Stimulated activated naive CD8-positive, alpha-beta T cell treated with anti-CD3 and anti-CD28 coated beads, Interleukin-15, Interleukin-2, amounts not matched to agents 100 U/mL and 50 U/mL, for 24 hours (primary cell): Measurements from ENCODE around the gene LGSN.
"Not testable (repeated sequence)": the region's sequence is repeated elsewhere in the genome, so short reads cannot be mapped to it uniquely, and the experiment has no call there.

ENCODE experiments used
- ATAC-seq: fragments of 150-1000 bp; cut with Tn5 transposase; one replicate; pipeline ENCODE4 v1.10.0; 2021
- DNase-seq: peaks from one replicate; pipeline ENCODE4 v3.0.0; 2021

Gene LGSN

DNA sequence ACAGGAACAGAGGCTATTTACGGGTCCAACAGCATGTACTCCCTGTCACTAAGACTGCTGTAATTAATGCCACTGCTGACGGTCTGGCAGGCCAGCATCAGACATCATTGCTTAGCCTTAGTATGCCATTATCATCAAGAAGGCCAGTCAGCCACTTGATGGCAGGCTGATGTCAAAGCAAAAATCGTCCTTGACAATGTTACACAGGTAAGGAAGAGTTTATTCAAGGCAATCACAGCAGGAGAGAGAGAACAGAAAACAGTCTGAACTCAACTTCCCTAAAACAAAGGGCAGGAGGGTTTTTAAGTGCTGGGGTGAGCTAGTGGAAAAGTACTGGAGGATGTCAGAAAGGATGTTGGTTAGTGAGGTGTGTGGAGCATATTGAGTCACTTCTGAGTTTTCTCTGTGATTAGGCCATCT is 83.4 kb downstream of the LGSN start:
- DNase-seq (no peak), ATAC-seq (no peak)

DNA sequence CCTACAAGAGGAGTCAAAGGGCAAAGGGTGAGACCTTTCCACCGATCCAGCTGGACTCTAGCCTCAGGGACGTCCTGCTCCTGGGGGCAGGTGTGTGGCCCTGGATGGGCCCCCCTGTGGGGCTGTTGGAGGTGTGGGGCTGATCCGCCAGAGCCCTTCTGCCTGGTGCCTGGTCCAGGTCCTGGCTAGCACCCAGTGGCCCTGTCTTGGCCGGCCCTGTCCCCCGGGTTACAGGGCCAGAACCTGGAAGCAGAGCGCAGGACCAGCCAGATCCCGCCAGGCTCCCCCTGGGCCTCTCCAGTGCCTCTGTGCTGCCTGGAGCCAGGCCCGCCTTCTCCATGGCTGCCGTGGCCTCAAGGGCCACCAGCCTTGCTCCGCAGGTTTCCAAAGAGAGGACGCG is 89.3 kb downstream of the LGSN start:
- ATAC-seq, DNase-seq: not testable (repeated sequence)

DNA sequence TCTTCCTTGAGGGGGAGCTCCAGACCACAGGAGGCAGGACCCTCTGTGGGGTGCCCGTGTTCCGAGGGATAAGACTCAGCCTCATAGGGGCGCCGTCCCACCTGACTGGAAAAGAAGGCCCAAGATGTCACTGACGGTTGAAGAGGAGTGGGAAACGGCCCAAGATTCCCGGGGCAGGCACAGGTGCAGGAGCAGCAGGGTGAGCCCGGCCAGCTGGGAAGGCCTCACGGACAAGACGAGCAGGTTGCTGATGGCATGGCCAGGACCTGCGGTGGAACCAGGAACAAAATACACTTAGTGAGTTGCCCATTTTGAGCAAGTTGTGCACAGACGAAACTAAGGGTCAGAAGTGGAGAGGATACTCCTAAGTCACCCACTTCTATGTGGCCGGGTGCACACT is 89.8 kb downstream of the LGSN start:
- DNase-seq, ATAC-seq: not testable (repeated sequence)

DNA sequence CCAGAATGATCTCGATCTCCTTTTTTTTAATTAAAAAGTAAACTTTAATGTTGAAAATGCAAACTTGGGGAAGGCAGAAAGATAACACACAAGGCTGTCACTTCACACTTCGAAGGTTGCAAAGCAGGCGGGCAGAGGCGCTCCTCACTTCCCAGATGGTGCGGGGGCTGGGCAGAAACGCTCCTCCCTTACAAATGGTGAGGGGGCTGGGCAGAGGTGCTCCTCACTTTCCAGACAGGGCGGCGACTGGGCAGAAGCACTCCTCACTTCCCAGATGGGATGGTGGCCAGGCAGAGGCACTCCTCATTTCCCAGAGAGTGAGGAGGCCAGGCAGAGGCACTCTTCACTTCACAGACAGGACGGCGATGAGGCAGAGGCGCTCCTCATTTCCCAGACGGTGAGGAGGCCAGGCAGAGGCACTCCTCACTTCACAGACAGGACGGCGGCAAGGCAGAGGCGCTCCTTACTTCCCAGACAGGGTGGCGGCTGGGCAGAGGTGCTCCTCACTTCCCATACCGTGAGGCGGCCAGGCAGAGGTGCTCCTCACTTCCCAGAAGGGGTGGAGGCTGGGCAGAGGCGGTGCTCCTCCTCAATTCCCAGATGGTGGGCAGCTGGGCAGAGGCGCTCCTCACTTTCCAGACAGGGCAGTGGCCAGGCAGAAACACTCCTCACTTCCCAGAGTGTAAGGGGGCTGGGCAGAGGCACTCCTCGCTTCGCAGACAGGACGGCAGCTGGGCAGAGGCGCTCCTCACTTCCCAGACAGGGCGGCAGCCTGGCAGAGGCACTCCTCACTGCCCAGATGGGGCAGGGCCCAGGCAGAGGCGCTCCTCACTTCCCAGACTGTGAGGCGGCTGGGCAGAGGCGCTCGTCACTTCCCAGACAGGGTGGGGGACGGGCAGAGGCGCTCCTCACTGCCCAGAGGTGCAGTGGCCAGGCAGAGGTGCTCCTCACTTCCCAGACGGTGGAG is 91.6 kb downstream of the LGSN start:
- not testable (repeated sequence) for DNase-seq, ATAC-seq

DNA sequence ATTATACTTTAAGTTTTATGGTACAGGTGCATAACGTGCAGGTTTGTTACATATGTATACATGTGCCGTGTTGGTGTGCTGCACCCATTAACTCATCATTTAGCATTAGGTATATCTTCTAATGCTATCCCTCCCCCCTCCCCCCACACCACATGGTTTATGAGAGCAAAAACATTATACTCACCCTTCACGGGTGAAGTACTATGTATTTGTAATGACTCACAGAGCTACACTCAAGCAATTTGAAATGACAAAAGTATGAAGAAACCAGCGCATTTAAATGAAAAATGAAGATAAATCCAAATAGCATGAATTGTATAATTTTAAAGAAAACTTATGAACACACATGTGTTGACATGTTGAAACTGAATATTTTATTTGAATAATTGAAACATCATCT is 93.8 kb downstream of the LGSN start:
- not testable (repeated sequence) for DNase-seq, ATAC-seq
